Effector memory CD8-positive, alpha-beta T cell (primary cell): ENCODE measurements around the gene ASCC2.

Experiments used
- ATAC-seq: fragments of 150-1000 bp; cut with Tn5 transposase; replicated peaks from 2 replicates; pipeline ENCODE4 v1.10.0; 2021; ENCODE audit warnings: mild to moderate bottlenecking, moderate library complexity
- DNase-seq, 3 experiments: peaks; one replicate each; pipeline ENCODE4 v3.0.0; 2021
- H3K27ac Mint-ChIP-seq, 2 donors: one replicate each; pipeline ENCODE4 v1.8.0; 2022; ENCODE audit warnings: mild to moderate bottlenecking in 2 of 2, mixed read lengths in 2 of 2, moderate library complexity in 2 of 2
- H3K27me3 Mint-ChIP-seq, 2 donors: one replicate each; pipeline ENCODE4 v1.8.0; 2022; ENCODE audit warnings: mixed read lengths in 2 of 2
- H3K36me3 Mint-ChIP-seq: one replicate; pipeline ENCODE4 v1.8.0; 2022; ENCODE audit warnings: mild to moderate bottlenecking, moderate library complexity, mixed read lengths; ENCODE audit not compliant: insufficient read depth
- H3K4me1 Mint-ChIP-seq, 2 donors: one replicate each; pipeline ENCODE4 v1.8.0; 2022; ENCODE audit warnings: low read depth in 2 of 2, mixed read lengths in 2 of 2
- H3K4me3 Mint-ChIP-seq, 2 donors: one replicate each; pipeline ENCODE4 v1.8.0; 2022; ENCODE audit warnings: mild to moderate bottlenecking in 2 of 2, mixed read lengths in 2 of 2, moderate library complexity in 2 of 2
- H3K9me3 Mint-ChIP-seq, 2 donors: one replicate each; pipeline ENCODE4 v1.8.0; 2022; ENCODE audit warnings: mixed read lengths in 2 of 2
- total RNA-seq, 9 experiments: gene quantifications; one replicate each; lab custom pipeline; 2026; lab: John Stamatoyannopoulos, UW

Gene ASCC2, protein sequence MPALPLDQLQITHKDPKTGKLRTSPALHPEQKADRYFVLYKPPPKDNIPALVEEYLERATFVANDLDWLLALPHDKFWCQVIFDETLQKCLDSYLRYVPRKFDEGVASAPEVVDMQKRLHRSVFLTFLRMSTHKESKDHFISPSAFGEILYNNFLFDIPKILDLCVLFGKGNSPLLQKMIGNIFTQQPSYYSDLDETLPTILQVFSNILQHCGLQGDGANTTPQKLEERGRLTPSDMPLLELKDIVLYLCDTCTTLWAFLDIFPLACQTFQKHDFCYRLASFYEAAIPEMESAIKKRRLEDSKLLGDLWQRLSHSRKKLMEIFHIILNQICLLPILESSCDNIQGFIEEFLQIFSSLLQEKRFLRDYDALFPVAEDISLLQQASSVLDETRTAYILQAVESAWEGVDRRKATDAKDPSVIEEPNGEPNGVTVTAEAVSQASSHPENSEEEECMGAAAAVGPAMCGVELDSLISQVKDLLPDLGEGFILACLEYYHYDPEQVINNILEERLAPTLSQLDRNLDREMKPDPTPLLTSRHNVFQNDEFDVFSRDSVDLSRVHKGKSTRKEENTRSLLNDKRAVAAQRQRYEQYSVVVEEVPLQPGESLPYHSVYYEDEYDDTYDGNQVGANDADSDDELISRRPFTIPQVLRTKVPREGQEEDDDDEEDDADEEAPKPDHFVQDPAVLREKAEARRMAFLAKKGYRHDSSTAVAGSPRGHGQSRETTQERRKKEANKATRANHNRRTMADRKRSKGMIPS
- total RNA-seq: 61.1 to 79.5 (median 73.5) reads per million in 9 experiments

DNA sequence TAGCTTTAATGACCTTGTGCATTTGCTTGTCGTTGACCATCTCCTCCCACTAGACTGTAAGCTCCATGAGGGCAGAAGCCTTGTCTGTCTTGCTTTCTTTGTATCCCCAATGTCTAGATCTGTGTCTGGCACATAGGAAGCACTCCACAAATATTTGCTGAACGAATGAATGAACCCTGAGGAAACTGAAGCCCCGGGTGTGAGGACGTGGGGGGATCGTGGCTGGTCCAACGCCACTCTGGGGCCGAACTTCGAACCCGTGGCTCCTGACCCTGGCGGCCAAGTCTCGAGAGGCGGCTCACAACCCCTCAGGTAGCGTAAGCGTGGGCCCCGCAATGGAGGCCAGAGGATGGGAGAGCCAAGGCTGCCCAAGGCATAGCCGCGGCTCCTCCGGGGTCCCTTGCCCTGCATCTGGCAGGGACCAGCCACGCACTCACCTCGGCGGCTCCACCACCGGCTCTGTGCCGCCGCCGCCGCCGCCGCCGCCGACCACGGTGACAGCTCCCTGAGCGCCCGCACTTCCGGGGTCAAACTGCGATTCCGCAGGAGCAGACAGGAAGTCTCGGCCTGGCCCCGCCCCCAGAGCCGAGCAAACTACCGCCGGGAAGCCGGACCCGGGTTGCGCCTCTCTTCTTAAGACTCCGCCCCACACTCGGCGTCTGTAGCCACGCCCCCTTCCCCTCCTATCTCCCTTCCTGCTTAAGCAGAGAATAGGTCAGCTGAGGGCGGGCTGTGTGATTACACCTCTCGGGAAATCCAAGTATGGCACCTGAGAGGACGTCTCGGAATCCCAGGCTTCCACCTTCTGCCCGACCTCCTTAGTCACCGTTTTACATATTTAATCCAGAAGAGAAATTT is at the start of gene ASCC2:
ASCC2 (minus strand) TSS at position 534 of the 858 bp plus-strand sequence. CDS start 5,949 bp downstream, outside the sequence.
- H3K4me1 Mint-ChIP-seq: peaks cover 20 to 44% of the 10 kb centered on the region in 2 donors
- no peaks in the 10 kb centered on the region for H3K9me3 Mint-ChIP-seq
- H3K36me3 Mint-ChIP-seq: peaks cover 29% of the 10 kb centered on the region
- peak within 1 kb of the TSS; percentile 95 to 99 for H3K27ac Mint-ChIP-seq
- H3K4me3 Mint-ChIP-seq: peak within 1 kb of the TSS; percentile 87 to 90
- no peaks in the 10 kb centered on the region for H3K27me3 Mint-ChIP-seq
- DNase-seq (peak; percentile 97 to 99 (median 98)), ATAC-seq (peak; percentile 93)

DNA sequence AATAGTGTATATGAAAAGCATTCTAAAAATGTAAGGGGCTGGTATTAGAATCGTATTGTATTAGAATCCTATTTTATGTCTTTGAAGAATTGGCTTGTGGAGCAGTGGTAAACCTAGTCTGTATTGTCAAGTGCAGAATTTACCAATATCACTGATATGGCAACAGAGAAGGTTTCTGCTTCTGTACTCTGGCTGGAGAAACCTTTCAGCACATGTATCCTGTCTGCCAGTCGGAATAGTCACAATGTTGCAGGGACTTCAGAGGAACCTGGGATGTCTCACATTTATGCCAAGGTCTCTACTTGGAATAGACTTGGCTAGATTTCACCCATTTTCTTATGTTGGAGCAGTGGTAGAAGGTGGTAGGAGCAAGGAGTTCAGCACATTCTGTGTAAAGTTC is 49.3 kb upstream of the ASCC2 start:
- Mint-ChIP-seq H3K4me1 (peaks cover 13 to 23% of the 10 kb centered on the region in 2 donors), H3K9me3 (no peaks in the 10 kb centered on the region), H3K4me3 (no peak overlapping the region), H3K27me3 (no peaks in the 10 kb centered on the region), H3K27ac (no peak overlapping the region), H3K36me3 (peaks cover 4% of the 10 kb centered on the region)
- DNase-seq (no peak), ATAC-seq (no peak)

DNA sequence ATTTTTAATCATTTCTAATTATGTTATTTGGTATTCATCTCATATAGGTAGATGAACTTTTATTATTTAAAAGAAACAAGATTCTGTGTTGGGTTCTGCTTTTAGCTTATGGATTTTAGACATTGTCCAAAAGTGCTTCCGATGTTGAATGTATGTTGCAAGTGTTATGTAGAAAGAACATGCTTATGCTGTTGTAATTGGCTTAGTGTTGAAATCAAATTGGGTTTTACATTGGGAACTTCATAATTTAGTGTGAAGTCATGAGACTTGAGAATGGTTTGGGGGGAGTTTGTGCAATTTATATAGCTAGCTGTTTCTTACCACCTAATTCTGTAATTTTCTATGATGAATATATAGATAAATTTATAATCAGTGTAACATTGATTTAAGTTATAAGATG is 48.5 kb upstream of the ASCC2 start:
- H3K4me3 Mint-ChIP-seq: no peak overlapping the region
- no peaks in the 10 kb centered on the region for H3K9me3 Mint-ChIP-seq
- peaks cover 11 to 16% of the 10 kb centered on the region in 2 donors for H3K4me1 Mint-ChIP-seq
- no peak overlapping the region for H3K27ac Mint-ChIP-seq
- no peaks in the 10 kb centered on the region for H3K27me3 Mint-ChIP-seq
- ATAC-seq (no peak), DNase-seq (no peak)
- H3K36me3 Mint-ChIP-seq: peaks cover 7% of the 10 kb centered on the region

DNA sequence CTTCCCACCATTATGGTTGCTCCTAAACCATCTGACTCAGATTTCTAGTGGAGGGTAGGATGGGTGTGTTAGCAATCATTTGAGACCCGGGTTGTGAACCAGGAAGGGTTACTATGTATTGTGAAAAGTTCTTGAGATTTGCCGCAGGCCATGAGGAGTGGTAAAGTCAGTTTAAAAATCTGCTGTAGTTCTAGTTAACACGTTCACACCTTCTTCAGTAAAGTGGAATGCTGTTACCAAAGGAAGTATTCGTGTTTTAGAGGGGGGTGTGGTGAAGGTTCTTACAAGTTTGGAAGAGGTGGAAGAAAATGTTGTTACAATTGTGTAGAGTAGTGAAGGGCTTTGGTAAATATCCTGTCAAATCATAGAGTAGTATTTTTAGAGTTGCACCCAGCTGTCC is 47.5 kb upstream of the ASCC2 start:
- ATAC-seq (no peak), DNase-seq (no peak)
- H3K27me3 Mint-ChIP-seq: no peaks in the 10 kb centered on the region
- peaks cover 9% of the 10 kb centered on the region for H3K36me3 Mint-ChIP-seq
- H3K9me3 Mint-ChIP-seq: no peaks in the 10 kb centered on the region
- H3K4me3 Mint-ChIP-seq: no peak overlapping the region
- no peak overlapping the region for H3K27ac Mint-ChIP-seq
- H3K4me1 Mint-ChIP-seq: peaks cover 9 to 11% of the 10 kb centered on the region in 2 donors

DNA sequence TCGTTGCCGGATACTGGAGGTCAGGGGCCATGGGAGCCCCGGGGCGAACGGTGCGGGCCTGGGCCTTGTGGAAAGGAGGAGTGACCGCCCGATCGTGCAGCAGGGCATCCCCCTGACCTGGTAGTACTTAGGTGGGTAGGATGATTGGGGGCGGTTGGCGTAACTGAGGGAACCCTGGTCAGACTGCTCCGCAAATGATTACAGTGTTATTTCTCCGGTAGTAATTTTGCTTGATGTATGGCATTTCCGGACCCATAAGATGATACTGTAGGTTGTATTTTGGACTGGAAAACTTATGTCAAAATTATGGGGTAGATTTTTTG is 45.7 kb upstream of the ASCC2 start:
- peak; percentile 7 for ATAC-seq

DNA sequence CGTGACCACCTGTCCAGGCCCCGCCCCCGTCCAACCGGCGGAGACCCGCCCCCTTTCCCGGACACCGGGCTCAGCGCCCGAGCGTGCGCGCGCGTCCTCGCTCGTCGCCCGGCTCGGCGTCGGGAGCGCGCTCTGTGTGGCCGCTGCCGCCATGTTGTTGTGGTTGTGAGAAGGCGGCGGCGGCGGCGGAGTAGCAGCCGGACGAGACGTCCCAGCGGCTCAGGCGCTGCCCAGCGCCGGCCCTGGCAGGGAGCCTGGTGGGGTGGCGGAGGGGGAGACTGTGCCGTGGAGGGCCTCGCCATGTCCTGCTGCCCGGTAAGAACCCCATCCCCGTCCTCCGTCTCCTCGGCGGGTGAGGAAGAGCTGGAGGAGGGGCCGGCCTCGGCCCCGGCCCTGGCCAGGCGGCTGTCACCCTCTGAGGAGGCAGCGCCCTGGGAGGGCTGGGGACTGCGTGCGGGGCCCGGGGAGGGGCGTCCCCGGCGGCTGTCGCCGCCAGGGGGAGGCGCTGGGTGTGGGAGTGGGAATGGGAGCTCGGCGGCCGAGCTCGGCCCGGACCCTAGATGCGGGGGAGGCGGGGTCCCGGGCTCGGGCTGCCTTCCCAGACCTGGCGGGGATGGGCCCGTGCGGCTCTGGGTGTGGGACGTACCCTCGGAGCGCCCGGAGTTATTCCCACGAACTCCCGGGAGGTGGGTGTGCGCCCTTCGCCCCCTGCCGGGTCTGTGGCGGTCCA is 45.1 kb upstream of the ASCC2 start, which contains the start of gene MTMR3:
MTMR3 (plus strand) TSS at position 130 of the 730 bp plus-strand sequence. CDS start 87,886 bp downstream, outside the sequence.
- H3K36me3 Mint-ChIP-seq: peaks cover 9% of the 10 kb centered on the region
- H3K9me3 Mint-ChIP-seq: no peaks in the 10 kb centered on the region
- DNase-seq (peak; percentile 88 to 92 (median 89)), ATAC-seq (peak; percentile 76)
- peak within 1 kb of the TSS in 1 of 2 donors; percentile 84 for H3K4me3 Mint-ChIP-seq
- peaks cover 6 to 8% of the 10 kb centered on the region in 2 donors for H3K4me1 Mint-ChIP-seq
- no peaks in the 10 kb centered on the region for H3K27me3 Mint-ChIP-seq
- H3K27ac Mint-ChIP-seq: peak within 1 kb of the TSS; percentile 84 to 88

More for the DNA sequence above, 45.7 kb upstream of the ASCC2 start:
- Mint-ChIP-seq H3K4me1 (peaks cover 6 to 8% of the 10 kb centered on the region in 2 donors), H3K9me3 (no peaks in the 10 kb centered on the region), H3K36me3 (peaks cover 9% of the 10 kb centered on the region), H3K4me3 (peak overlapping the region in 1 of 2 donors; percentile 84), H3K27ac (peak overlapping the region; percentile 84 to 88), H3K27me3 (no peaks in the 10 kb centered on the region)
- DNase-seq: peak in 1 of 3 experiments; percentile 7

DNA sequence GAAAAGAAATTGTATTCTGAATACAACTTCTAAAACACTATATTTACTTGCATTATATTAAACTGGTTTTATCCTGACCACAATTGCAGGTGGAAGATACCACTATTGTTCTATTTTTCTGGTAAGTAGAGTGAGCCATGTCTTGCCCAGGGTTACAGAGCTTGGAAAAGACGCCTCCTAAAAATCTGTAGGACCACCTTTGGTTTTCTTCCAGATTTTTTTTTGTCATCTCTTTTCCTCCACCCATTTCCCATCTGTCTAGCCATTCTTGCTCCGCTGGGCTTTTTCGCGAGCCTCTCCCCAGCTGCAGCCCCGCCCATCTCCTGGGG is 44.6 kb upstream of the ASCC2 start:
- Mint-ChIP-seq H3K9me3 (no peaks in the 10 kb centered on the region), H3K27me3 (peaks cover 0 to 5% of the 10 kb centered on the region in 2 donors), H3K4me3 (peak overlapping the region in 1 of 2 donors; percentile 84), H3K27ac (peak overlapping the region; percentile 84 to 88), H3K4me1 (peaks cover 6 to 8% of the 10 kb centered on the region in 2 donors), H3K36me3 (peaks cover 9% of the 10 kb centered on the region)
- ATAC-seq: peak; percentile 21
- no peak for DNase-seq

DNA sequence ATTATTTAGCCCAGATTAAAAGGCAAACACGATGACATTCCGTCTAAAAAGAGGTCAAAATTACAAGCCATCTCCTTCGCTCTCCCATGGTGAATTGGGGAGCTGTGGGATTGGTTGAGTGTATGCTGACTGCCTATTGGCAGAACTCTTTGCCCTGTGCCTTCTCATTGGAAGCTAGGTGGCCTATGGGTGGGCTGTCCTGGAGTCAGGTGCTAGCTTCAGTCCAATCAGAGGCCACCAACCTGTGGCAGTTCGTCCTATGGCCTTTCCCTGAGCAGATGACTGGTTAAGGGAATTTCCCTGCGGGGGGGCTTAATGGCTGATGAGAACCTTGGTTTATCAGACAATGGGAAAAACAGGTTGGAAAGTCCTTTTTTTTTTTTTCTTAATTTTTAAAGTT is 41.7 kb upstream of the ASCC2 start:
- Mint-ChIP-seq H3K27ac (no peak overlapping the region), H3K36me3 (peaks cover 9% of the 10 kb centered on the region), H3K4me1 (peaks cover 6 to 8% of the 10 kb centered on the region in 2 donors), H3K9me3 (no peaks in the 10 kb centered on the region), H3K27me3 (peaks cover 0 to 7% of the 10 kb centered on the region in 2 donors), H3K4me3 (no peak overlapping the region)
- ATAC-seq: no peak
- no peak for DNase-seq

DNA sequence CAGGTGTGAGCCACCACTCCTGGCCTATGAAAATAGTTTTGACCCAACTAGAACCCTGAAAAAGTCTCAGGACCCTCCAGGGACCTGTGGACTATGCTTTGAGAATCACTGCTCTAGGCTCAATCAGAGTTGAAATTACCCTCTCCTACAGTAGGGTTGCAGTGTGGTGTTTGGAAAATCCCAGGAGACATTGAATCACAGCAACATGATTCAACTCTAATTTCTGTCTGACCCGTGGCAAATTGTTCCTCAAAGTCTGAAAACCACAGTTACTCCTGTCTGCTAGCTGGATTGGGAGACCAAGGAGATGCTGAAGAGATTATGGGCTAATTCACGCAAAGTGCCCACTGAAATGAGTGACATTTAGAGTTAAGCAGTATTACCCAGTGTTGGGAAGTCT is 39.5 kb upstream of the ASCC2 start:
- Mint-ChIP-seq H3K9me3 (no peaks in the 10 kb centered on the region), H3K36me3 (peaks cover 6% of the 10 kb centered on the region), H3K27me3 (peaks cover 0 to 7% of the 10 kb centered on the region in 2 donors), H3K4me3 (no peak overlapping the region), H3K4me1 (no peaks in the 10 kb centered on the region), H3K27ac (no peak overlapping the region)
- ATAC-seq: no peak
- no peak for DNase-seq

DNA sequence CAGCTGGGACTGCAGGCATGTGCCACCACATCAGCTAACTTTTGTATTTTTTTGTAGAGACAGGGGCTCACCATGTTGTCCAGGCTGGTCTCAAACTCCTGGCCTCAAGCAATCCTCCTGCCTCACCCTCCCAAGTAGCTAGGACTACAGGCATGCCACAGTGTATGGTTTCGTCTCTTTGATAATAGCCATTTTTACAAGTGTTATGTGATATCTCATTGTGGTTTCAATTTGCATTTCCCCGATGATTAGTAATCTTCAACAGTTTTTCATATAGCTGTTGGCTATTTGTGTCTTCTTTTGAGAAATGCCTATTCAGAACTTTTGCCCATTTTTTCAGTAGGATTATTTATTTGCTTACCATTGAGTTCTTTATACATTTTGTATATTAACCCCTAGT is 35.9 kb upstream of the ASCC2 start:
- Mint-ChIP-seq H3K4me3 (no peak overlapping the region), H3K4me1 (no peaks in the 10 kb centered on the region), H3K27me3 (peaks cover 0 to 7% of the 10 kb centered on the region in 2 donors), H3K27ac (no peak overlapping the region), H3K36me3 (no peaks in the 10 kb centered on the region), H3K9me3 (no peaks in the 10 kb centered on the region)
- no peak for ATAC-seq
- no peak for DNase-seq

DNA sequence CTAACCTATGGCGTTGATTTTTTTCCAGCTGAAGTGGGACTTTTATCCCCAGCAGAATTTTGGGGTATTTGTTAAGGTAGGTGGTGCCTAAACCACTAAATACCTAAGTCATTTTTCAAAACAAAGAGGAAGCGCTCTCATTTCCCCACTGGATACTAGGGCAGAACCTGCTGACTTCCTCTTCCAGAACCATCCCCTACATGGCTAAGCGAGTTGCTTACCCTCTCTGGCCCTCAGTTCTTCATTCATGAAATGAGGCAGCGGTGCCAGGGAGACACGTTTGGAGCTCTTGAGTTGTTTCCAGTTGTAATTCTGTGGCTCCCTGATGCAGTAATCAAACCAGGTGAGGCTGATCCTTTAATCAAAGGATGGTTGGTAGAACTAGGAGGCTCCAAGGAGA is 34.9 kb upstream of the ASCC2 start:
- no peaks in the 10 kb centered on the region for H3K9me3 Mint-ChIP-seq

DNA sequence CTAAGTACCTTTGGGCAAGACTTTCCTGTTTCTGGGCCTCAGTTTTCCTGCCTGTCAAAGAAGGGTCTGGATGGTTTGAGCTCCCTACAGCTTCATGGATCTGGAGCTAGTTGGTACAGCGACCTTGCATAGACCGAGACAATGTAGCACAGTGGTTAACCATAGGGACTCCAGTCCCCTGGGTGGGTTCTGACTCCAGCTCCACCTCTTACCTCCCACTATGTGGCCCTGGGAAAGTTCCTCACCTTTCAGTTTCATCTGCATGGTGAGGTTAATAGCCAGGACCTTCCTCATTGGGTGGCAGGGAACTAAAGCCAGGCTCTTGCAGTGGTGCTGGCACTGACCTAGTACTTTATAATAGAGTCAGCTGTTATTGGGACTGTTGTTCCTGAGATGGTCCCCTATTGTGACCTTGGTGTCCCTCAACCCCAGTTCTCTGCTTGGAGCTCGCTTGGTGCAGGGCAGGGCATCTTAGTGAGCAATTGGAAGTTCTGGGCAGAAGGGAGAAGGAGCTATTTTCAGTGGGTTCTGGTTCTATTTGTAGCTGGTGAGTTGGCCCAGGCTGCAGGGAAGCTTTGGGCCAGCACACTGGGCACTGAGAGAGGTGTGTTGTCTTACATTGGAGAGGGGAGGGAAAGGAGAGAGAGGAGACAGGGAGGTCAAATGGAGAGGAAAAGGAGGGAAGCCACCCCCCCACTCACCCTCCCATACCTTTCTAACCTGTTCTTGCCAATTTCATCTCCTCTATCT is 34.2 kb upstream of the ASCC2 start:
- DNase-seq (no peak), ATAC-seq (no peak)
- peaks cover 12% of the 10 kb centered on the region in 2 donors for H3K27me3 Mint-ChIP-seq
- no peaks in the 10 kb centered on the region for H3K36me3 Mint-ChIP-seq
- no peak overlapping the region for H3K4me3 Mint-ChIP-seq
- no peaks in the 10 kb centered on the region for H3K9me3 Mint-ChIP-seq
- H3K4me1 Mint-ChIP-seq: no peaks in the 10 kb centered on the region
- H3K27ac Mint-ChIP-seq: no peak overlapping the region

More for the DNA sequence above, 34.9 kb upstream of the ASCC2 start:
- H3K36me3 Mint-ChIP-seq: no peaks in the 10 kb centered on the region
- no peak overlapping the region for H3K27ac Mint-ChIP-seq
- H3K27me3 Mint-ChIP-seq: peaks cover 5 to 13% of the 10 kb centered on the region in 2 donors
- DNase-seq (no peak), ATAC-seq (no peak)
- H3K4me1 Mint-ChIP-seq: no peaks in the 10 kb centered on the region
- H3K4me3 Mint-ChIP-seq: no peak overlapping the region
